ENCODE measurements around the gene HLA-DQB1.

DNA sequence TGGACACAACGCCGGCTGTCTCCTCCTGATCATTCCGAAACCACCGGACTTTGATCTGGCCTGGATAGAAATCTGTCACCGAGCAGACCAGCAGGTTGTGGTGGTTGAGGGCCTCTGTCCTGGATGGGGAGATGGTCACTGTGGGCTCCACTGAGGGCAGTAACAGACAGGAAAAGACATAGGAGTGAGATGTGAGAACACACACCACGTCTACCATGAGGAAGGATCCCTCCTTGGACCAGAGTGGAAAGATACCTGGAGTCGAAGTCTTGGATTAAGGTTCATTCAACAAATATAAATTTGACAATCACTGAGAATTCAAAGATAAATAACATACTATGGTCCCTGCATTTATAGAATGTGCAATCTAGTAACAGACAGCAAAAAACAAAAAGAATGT, 4.4 kb downstream of the HLA-DQB1 start:
- TF ChIP-seq ATF1 (CRISPR knock-in tag; IDR thresholded peaks at IDR 0.05) (no peak), ZFP36 (IDR thresholded peaks at IDR 0.05; ENCODE audit: borderline replicate concordance, low read depth, low read length, partially characterized antibody) (no peak), POLR2A (IDR thresholded peaks at IDR 0.05; ENCODE audit: insufficient read depth in 1 of 2, low read depth in 2 of 2, low read length in 2 of 2) (no peak), CBFB (CRISPR knock-in tag; IDR thresholded peaks at IDR 0.05) (no peak), POLR2AphosphoS5 (IDR thresholded peaks at IDR 0.05; ENCODE audit: low read depth, low read length) (no peak), FOXM1 (CRISPR knock-in tag; IDR thresholded peaks at IDR 0.05) (no peak), MEIS1 (CRISPR knock-in tag; IDR thresholded peaks at IDR 0.05; ENCODE audit: borderline replicate concordance) (no peak), SRF (IDR thresholded peaks at IDR 0.05; ENCODE audit: low read depth, low read length) (no peak), PTBP1 (IDR thresholded peaks at IDR 0.05; ENCODE audit: low read depth, low read length, poor library complexity, severe bottlenecking) (no peak)

Data from HepG2 (cell line).